IMR-90 (cell line): ENCODE measurements around the gene ATP1B1.

Experiments
- CEBPB ChIP-seq: IDR thresholded peaks from 2 replicates; pipeline ENCODE4 v1.6.1; 2012; ENCODE audit warnings: low read depth, low read length, improper control_type of control experiment
- MXI1 ChIP-seq: IDR thresholded peaks from 2 replicates; pipeline ENCODE4 v1.6.1; 2012; ENCODE audit warnings: low read depth, mild to moderate bottlenecking, low read length, moderate library complexity, borderline replicate concordance
- POLR2A ChIP-seq: IDR thresholded peaks from 2 replicates; pipeline ENCODE4 v1.6.1; 2012; ENCODE audit warnings: mild to moderate bottlenecking, low read depth, low read length
- RAD21 ChIP-seq: IDR thresholded peaks from 2 replicates; pipeline ENCODE4 v1.6.1; 2012; ENCODE audit warnings: low read length, improper control_type of control experiment
- TF ChIP-seq, protein P1 (sequence below): fragments of 150-350 bp; IDR thresholded peaks from 2 replicates; pipeline ENCODE4 v1.6.1; 2016; ENCODE audit warnings: low read depth, mild to moderate bottlenecking, low read length, moderate library complexity, borderline replicate concordance
- TF ChIP-seq, protein P2 (sequence below): conservative IDR thresholded peaks from 2 replicates; pipeline ENCODE4 v1.5.1; 2012; ENCODE audit warnings: mild to moderate bottlenecking, low read depth, low read length, improper control_type of control experiment

DNA sequence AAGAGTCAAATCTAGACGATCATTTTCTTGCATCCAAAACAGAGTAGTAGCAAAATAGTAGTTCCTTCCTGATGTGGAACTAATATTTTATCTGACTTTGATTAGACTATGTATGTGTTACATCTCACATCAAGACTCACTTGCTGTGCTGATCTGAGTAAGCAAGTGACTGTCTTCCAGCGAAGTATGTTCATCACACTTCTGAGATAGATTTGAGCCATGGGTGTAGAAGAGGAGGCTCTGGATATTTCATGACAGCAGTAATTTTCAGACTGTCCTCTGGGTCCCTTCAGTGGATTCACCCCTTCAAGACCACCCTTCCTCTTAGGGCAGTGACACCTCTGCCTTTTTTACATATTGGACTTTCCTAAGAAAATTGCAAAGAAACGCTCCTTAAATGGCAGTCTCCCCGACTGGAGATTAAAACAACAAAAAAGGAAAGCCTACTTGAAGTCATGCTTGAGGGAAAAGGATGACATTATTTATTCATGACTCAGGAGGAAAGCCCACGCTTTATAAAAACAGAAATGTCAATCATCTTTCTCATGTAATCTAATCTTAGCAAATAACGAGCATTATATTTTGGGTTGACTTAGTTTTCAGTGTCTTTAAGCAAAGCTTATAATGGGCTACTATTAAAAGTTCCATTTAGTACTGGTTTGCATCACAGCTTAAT lies 22.8 kb downstream of the ATP1B1 start:
- TF ChIP-seq, protein P1, sequence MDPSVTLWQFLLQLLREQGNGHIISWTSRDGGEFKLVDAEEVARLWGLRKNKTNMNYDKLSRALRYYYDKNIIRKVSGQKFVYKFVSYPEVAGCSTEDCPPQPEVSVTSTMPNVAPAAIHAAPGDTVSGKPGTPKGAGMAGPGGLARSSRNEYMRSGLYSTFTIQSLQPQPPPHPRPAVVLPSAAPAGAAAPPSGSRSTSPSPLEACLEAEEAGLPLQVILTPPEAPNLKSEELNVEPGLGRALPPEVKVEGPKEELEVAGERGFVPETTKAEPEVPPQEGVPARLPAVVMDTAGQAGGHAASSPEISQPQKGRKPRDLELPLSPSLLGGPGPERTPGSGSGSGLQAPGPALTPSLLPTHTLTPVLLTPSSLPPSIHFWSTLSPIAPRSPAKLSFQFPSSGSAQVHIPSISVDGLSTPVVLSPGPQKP: no peak
- TF ChIP-seq MXI1: no peak
- TF ChIP-seq, protein P2, sequence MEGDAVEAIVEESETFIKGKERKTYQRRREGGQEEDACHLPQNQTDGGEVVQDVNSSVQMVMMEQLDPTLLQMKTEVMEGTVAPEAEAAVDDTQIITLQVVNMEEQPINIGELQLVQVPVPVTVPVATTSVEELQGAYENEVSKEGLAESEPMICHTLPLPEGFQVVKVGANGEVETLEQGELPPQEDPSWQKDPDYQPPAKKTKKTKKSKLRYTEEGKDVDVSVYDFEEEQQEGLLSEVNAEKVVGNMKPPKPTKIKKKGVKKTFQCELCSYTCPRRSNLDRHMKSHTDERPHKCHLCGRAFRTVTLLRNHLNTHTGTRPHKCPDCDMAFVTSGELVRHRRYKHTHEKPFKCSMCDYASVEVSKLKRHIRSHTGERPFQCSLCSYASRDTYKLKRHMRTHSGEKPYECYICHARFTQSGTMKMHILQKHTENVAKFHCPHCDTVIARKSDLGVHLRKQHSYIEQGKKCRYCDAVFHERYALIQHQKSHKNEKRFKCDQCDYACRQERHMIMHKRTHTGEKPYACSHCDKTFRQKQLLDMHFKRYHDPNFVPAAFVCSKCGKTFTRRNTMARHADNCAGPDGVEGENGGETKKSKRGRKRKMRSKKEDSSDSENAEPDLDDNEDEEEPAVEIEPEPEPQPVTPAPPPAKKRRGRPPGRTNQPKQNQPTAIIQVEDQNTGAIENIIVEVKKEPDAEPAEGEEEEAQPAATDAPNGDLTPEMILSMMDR: no peak
- TF ChIP-seq POLR2A: no peak
- no peak for TF ChIP-seq CEBPB
- no peak for TF ChIP-seq RAD21
